Suprapubic skin (tissue), 3 donors: ENCODE results near the gene ICAM2.

ENCODE experiments used
- CTCF ChIP-seq, 2 donors: fragments of 200-600 bp in 1 of 2; fragments of 450-650 bp in 1 of 2; sonication (generic) in 1 of 2; IDR thresholded peaks; one replicate each; pipeline ENCODE4 v1.5.1; 2016 to 2019; ENCODE audit warnings: antibody characterized with exemption in 2 of 2, mild to moderate bottlenecking in 1 of 2, moderate library complexity in 1 of 2
- POLR2AphosphoS5 ChIP-seq, 3 donors: sonication (generic); formaldehyde crosslinking; IDR thresholded peaks; one replicate each; pipeline ENCODE4 v1.6.1; 2017; ENCODE audit warnings: antibody characterized with exemption in 3 of 3

DNA sequence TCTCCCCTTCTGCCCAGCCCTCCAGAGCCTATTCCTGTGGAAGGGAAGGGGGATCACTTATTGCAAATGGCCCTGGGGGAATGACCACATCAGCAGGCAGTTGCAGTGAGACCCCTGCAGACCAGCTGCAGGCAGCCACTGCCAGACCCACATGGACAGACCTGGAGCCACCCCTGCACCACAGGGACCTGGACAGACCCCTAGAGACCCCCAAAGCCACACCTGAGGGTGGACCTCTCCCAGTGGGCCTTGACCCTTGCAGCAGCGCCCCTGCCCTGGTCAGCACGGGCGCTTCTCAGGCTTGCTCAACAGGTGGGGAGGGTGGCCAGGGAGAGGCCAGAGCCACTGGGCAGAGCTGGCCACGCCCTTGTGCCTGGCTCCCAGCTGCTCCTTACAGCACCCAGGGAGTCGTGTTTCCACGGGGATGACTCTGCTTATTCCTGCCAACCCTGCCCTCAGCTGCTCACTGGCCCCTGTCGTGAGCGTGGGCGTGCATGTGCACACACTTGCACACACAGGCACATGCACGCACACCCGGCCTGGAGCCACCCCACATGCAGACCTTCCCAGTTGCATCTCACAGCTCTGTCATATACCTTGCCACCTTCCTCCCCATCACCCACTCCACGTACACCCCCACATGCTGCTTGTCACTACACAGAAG, 46.4 kb downstream of the ICAM2 start:
- TF ChIP-seq CTCF (IDR thresholded peaks at IDR 0.05) = no peak
- TF ChIP-seq POLR2AphosphoS5 (IDR thresholded peaks at IDR 0.05) = no peak
